Colonic mucosa (tissue), 4 donors: ENCODE results near the gene SDF2L1. TPM values are rescaled to one million over a fixed set of nuclear protein-coding genes. Genes with fewer than 3 reads are reported as not detected.
"Not testable (repeated sequence)": the region's sequence is repeated elsewhere in the genome, so short reads cannot be mapped to it uniquely, and the experiment has no call there.

Experiments used
- DNase-seq: peaks from one replicate; pipeline ENCODE4 v3.0.0-alpha.2; 2020
- H3K27ac ChIP-seq: fragments of 200-600 bp; one replicate; pipeline ENCODE4 v1.8.0; 2021
- H3K27me3 ChIP-seq: fragments of 200-600 bp; one replicate; pipeline ENCODE4 v1.8.0; 2021
- H3K36me3 ChIP-seq: fragments of 200-600 bp; one replicate; pipeline ENCODE4 v1.8.0; 2021
- H3K4me1 ChIP-seq: fragments of 200-600 bp; one replicate; pipeline ENCODE4 v1.8.0; 2021; ENCODE audit warnings: mild to moderate bottlenecking
- H3K4me3 ChIP-seq: fragments of 200-600 bp; one replicate; pipeline ENCODE4 v1.8.0; 2021
- H3K9ac ChIP-seq, 2 donors: one replicate each; pipeline ENCODE4 v1.7.0; 2013; ENCODE audit warnings: control low read depth in 2 of 2, low read depth in 2 of 2, low read length in 2 of 2
- H3K9me3 ChIP-seq: fragments of 200-600 bp; one replicate; pipeline ENCODE4 v1.8.0; 2021
- CTCF ChIP-seq: fragments of 200-600 bp; IDR thresholded peaks from one replicate; pipeline ENCODE4 v1.8.0; 2022; ENCODE audit warnings: antibody characterized with exemption, mild to moderate bottlenecking
- intact Hi-C: fragments of 100-400 bp; cut with DNase I; formaldehyde crosslinking; loops from one replicate; pipeline ENCODE4 v1.14.1; 2022
- total RNA-seq, 2 donors: library from RNA; stranded (reverse); fragmentation: NEBNext Ultra II Directional in 1 of 2; extraction: Animal tissue kit (Norgen Biotek cat#: 25700) in 1 of 2; gene quantifications; one replicate each; pipeline ENCODE4 v1.2.1, GENCODE V29; 2021
- donor health status: healthy.
- donor health status: DM: no; HTN: no; CAD: no.
- donor health status: DM: no; HTN: no; CAD: no.

Gene SDF2L1
- 100 to 1,000 TPM in 1 of 2 donors, 10 to 100 TPM in 1; 48.8 to 177 TPM for total RNA-seq

- TF ChIP-seq CTCF = no peak
These were observed at the start of gene SDF2L1 for GRCh38 chr22:21641789-21642583. Gene SDF2L1, plus strand, starts transcription at chr22:21642302. Its CDS starts 35 bp downstream, at chr22:21642337.

GRCh38 chr22:21592422-21592821 is 49.7 kb upstream of the SDF2L1 start:
- peaks cover 18% of the 10 kb centered on the region for H3K36me3 ChIP-seq

More at GRCh38 chr22:21641789-21642583, at the start of gene SDF2L1:
- peaks cover 4% of the 10 kb centered on the region for H3K4me1 ChIP-seq
- H3K27ac ChIP-seq = peak within 1 kb of the TSS; percentile 33
- intact Hi-C loops = loop anchor here (2.0 kb wide), 1 partner anchor 71 kb away; no protein-coding TSS in a partner anchor
- no peaks in the 10 kb centered on the region for H3K9me3 ChIP-seq
- peak; percentile 99 for DNase-seq
- peak within 1 kb of the TSS; percentile 80 for H3K4me3 ChIP-seq
- H3K27me3 ChIP-seq = no peaks in the 10 kb centered on the region
- H3K36me3 ChIP-seq = no peaks in the 10 kb centered on the region
- peak within 1 kb of the TSS; percentile 71 to 79 for H3K9ac ChIP-seq

GRCh38 chr22:21593406-21594232 is 48.5 kb upstream of the SDF2L1 start:
- TF ChIP-seq CTCF = peak; percentile 12
- Histone ChIP-seq H3K4me1 (no peaks in the 10 kb centered on the region), H3K36me3 (peaks cover 18% of the 10 kb centered on the region), H3K9ac (no peak overlapping the region), H3K27me3 (no peaks in the 10 kb centered on the region), H3K4me3 (no peak overlapping the region), H3K9me3 (no peaks in the 10 kb centered on the region), H3K27ac (no peak overlapping the region)
- intact Hi-C loops = no loop called here
- peak; percentile 40 for DNase-seq

More at GRCh38 chr22:21592422-21592821, 49.7 kb upstream of the SDF2L1 start:
- Histone ChIP-seq H3K27me3 (no peaks in the 10 kb centered on the region), H3K9me3 (no peaks in the 10 kb centered on the region), H3K4me1 (no peaks in the 10 kb centered on the region), H3K27ac (no peak overlapping the region), H3K4me3 (no peak overlapping the region), H3K9ac (no peak overlapping the region)
- no peak for DNase-seq
- TF ChIP-seq CTCF = no peak
- intact Hi-C loops = no loop called here

GRCh38 chr22:21594865-21595452 is 47.1 kb upstream of the SDF2L1 start:
- intact Hi-C loops = no loop called here
- H3K4me3 ChIP-seq = no peak overlapping the region
- H3K27me3 ChIP-seq = no peaks in the 10 kb centered on the region
- H3K4me1 ChIP-seq = no peaks in the 10 kb centered on the region
- H3K36me3 ChIP-seq = peaks cover 18% of the 10 kb centered on the region
- H3K9me3 ChIP-seq = no peaks in the 10 kb centered on the region
- H3K9ac ChIP-seq = no peak overlapping the region
- DNase-seq = no peak
- TF ChIP-seq CTCF = no peak
- H3K27ac ChIP-seq = no peak overlapping the region

GRCh38 chr22:21596356-21597135 is 45.6 kb upstream of the SDF2L1 start:
- H3K36me3 ChIP-seq = peaks cover 18% of the 10 kb centered on the region
- H3K4me3 ChIP-seq, H3K27me3 ChIP-seq, DNase-seq, intact Hi-C loops, H3K27ac ChIP-seq, H3K9me3 ChIP-seq, H3K4me1 ChIP-seq, H3K9ac ChIP-seq: not testable (repeated sequence)
